ENCODE data around the gene ANKFN1. TPM values are rescaled to one million over a fixed set of nuclear protein-coding genes. Genes with fewer than 3 reads are reported as not detected.

Gene ANKFN1
- total and polyA plus RNA-seq, 2 experiments from 2014 or later = 0.21 TPM; not detected in 1

- Histone ChIP-seq H3K9me3 (ENCODE audit: low read depth) (no peaks in the 10 kb centered on the region), H3K4me1 (ENCODE audit: low read depth) (no peaks in the 10 kb centered on the region), H3K27me3 (no peaks in the 10 kb centered on the region), H3K36me3 (no peaks in the 10 kb centered on the region), H3K27ac (no peak overlapping the region), H3K4me3 (no peak overlapping the region)
- TF ChIP-seq CTCF (IDR thresholded peaks at IDR 0.05; ENCODE audit: low read depth, low read length) = no peak
- DNase-seq (ENCODE audit: low read depth in 1 of 2, low spot score in 1 of 2) = no peak
Measured at GRCh38 chr17:56350592-56350991, 197.3 kb downstream of the ANKFN1 start.

DNA sequence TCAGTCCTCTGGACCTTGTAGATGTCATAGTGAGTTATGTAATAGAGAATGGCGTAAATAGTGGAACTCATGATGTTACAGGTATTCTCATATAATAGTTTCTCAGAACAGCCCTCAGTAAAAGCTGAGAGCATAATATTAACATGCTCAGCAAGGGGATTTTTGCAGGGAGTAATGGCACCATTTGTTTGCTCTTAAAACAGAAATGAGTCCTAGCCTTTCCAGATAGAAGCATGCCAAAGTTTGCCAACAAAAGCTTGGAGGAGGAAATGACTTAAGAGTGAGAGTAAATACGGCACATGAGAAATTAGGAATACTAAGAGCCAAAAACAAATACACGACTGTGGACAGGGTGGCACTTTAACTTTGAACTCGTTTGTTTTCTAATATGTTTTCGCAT lies 198.4 kb downstream of the ANKFN1 start:
- no peak overlapping the region for H3K4me3 ChIP-seq
- no peak for TF ChIP-seq CTCF (IDR thresholded peaks at IDR 0.05; ENCODE audit: low read depth, low read length)
- no peak for DNase-seq (ENCODE audit: low read depth in 1 of 2, low spot score in 1 of 2)

GRCh38 chr17:56358651-56359050 lies 205.4 kb downstream of the ANKFN1 start:
- DNase-seq (ENCODE audit: low read depth in 1 of 2, low spot score in 1 of 2) = no peak
- Histone ChIP-seq H3K9me3 (ENCODE audit: low read depth) (no peaks in the 10 kb centered on the region), H3K27me3 (no peaks in the 10 kb centered on the region), H3K36me3 (no peaks in the 10 kb centered on the region), H3K4me3 (no peak overlapping the region), H3K4me1 (ENCODE audit: low read depth) (no peaks in the 10 kb centered on the region), H3K27ac (no peak overlapping the region)
- TF ChIP-seq CTCF (IDR thresholded peaks at IDR 0.05; ENCODE audit: low read depth, low read length) = no peak

More for the DNA sequence above, 198.4 kb downstream of the ANKFN1 start:
- no peaks in the 10 kb centered on the region for H3K36me3 ChIP-seq
- H3K27ac ChIP-seq = no peak overlapping the region
- no peaks in the 10 kb centered on the region for H3K9me3 ChIP-seq (ENCODE audit: low read depth)
- H3K27me3 ChIP-seq = no peaks in the 10 kb centered on the region
- H3K4me1 ChIP-seq (ENCODE audit: low read depth) = no peaks in the 10 kb centered on the region

DNA sequence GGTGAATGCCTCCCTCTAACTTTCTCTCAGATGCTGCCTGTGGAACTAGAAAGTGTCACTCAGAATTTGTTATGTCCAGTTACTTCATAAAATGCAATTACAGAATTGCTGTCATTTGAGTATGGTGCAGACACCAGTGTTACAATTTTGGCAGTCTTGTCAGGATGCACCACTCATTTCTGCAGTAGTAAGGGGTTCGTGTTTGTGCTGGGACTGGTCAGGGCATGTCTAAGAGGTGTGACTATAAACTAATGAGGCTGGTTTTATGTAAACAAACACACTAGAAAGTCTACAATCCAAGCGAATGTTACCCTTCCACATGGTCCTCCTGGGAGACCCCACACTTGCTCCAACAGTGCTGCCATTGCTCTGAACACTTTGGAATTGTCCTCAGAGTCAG lies 206.2 kb downstream of the ANKFN1 start:
- Histone ChIP-seq H3K4me1 (ENCODE audit: low read depth) (no peaks in the 10 kb centered on the region), H3K4me3 (no peak overlapping the region), H3K36me3 (no peaks in the 10 kb centered on the region), H3K27ac (no peak overlapping the region), H3K27me3 (no peaks in the 10 kb centered on the region), H3K9me3 (ENCODE audit: low read depth) (no peaks in the 10 kb centered on the region)
- TF ChIP-seq CTCF (IDR thresholded peaks at IDR 0.05; ENCODE audit: low read depth, low read length) = no peak
- no peak for DNase-seq (ENCODE audit: low read depth in 1 of 2, low spot score in 1 of 2)

- no peak for TF ChIP-seq CTCF (IDR thresholded peaks at IDR 0.05; ENCODE audit: low read depth, low read length)
- no peak for DNase-seq (ENCODE audit: low read depth in 1 of 2, low spot score in 1 of 2)
- Histone ChIP-seq H3K36me3 (no peaks in the 10 kb centered on the region), H3K4me3 (no peak overlapping the region), H3K27me3 (no peaks in the 10 kb centered on the region), H3K9me3 (ENCODE audit: low read depth) (no peaks in the 10 kb centered on the region), H3K4me1 (ENCODE audit: low read depth) (peaks cover 18% of the 10 kb centered on the region), H3K27ac (no peak overlapping the region)
Measured at GRCh38 chr17:56367366-56367765, 214.1 kb downstream of the ANKFN1 start.

Data from cardiac muscle cell (in vitro differentiated cells and primary cell).